Measurements from ENCODE around the gene PDCD1.
"Not testable (repeated sequence)": the region's sequence is repeated elsewhere in the genome, so short reads cannot be mapped to it uniquely, and the experiment has no call there.

Gene PDCD1

GRCh38 chr2:241803387-241804325, 55.0 kb downstream of the PDCD1 start:
- Histone ChIP-seq H3K4me3 (ENCODE audit: low read length, poor library complexity, severe bottlenecking) (no peak overlapping the region), H3K79me2 (ENCODE audit: insufficient read depth, low read length) (no peaks in the 10 kb centered on the region), H3K9me2 (replicated peaks; ENCODE audit: low read depth, low read length) (no peaks in the 10 kb centered on the region), H3K4me1 (ENCODE audit: insufficient read depth, low read length, poor library complexity, severe bottlenecking) (peaks cover 30% of the 10 kb centered on the region), H3F3A (ENCODE audit: low read depth) (no peaks in the 10 kb centered on the region), H3K4me2 (ENCODE audit: low read depth, low read length, poor library complexity, severe bottlenecking) (peak overlapping the region; percentile 88), H3K27me3 (ENCODE audit: insufficient read depth, low read length, poor library complexity, severe bottlenecking) (no peaks in the 10 kb centered on the region), H3K9ac (ENCODE audit: low read depth, low read length, poor library complexity, severe bottlenecking) (peak overlapping the region; percentile 74), H4K20me1 (ENCODE audit: insufficient read depth, low read length, poor library complexity, severe bottlenecking) (no peaks in the 10 kb centered on the region), H3K36me3 (ENCODE audit: insufficient read depth, low read length) (no peaks in the 10 kb centered on the region), H3K9me3 (ENCODE audit: insufficient read depth, low read depth, low read length) (no peaks in the 10 kb centered on the region), H2AFZ (ENCODE audit: low read length) (no peak overlapping the region)
- TF ChIP-seq EZH2phosphoT487 (IDR thresholded peaks at IDR 0.05; ENCODE audit: borderline replicate concordance) (no peak), CTCF (conservative IDR thresholded peaks at IDR 0.05; ENCODE audit: low read length) (no peak)

GRCh38 chr2:241802421-241803318, 56.0 kb downstream of the PDCD1 start:
- Histone ChIP-seq H3K4me1 (ENCODE audit: insufficient read depth, low read length, poor library complexity, severe bottlenecking) (peaks cover 27% of the 10 kb centered on the region), H2AFZ (ENCODE audit: low read length) (no peak overlapping the region), H3F3A (ENCODE audit: low read depth) (no peaks in the 10 kb centered on the region), H4K20me1 (ENCODE audit: insufficient read depth, low read length, poor library complexity, severe bottlenecking) (no peaks in the 10 kb centered on the region), H3K4me3 (ENCODE audit: low read length, poor library complexity, severe bottlenecking) (no peak overlapping the region), H3K27me3 (ENCODE audit: insufficient read depth, low read length, poor library complexity, severe bottlenecking) (no peaks in the 10 kb centered on the region), H3K9ac (ENCODE audit: low read depth, low read length, poor library complexity, severe bottlenecking) (no peak overlapping the region), H3K9me3 (ENCODE audit: insufficient read depth, low read depth, low read length) (no peaks in the 10 kb centered on the region), H3K9me2 (replicated peaks; ENCODE audit: low read depth, low read length) (no peaks in the 10 kb centered on the region), H3K79me2 (ENCODE audit: insufficient read depth, low read length) (no peaks in the 10 kb centered on the region), H3K36me3 (ENCODE audit: insufficient read depth, low read length) (no peaks in the 10 kb centered on the region), H3K4me2 (ENCODE audit: low read depth, low read length, poor library complexity, severe bottlenecking) (no peak overlapping the region)
- TF ChIP-seq CTCF (conservative IDR thresholded peaks at IDR 0.05; ENCODE audit: low read length) (no peak), EZH2phosphoT487 (IDR thresholded peaks at IDR 0.05; ENCODE audit: borderline replicate concordance) (no peak)

- no peaks in the 10 kb centered on the region for H3K36me3 ChIP-seq (ENCODE audit: insufficient read depth, low read length)
- H3K4me2 ChIP-seq (ENCODE audit: low read depth, low read length, poor library complexity, severe bottlenecking), result no peak overlapping the region
- H4K20me1 ChIP-seq (ENCODE audit: insufficient read depth, low read length, poor library complexity, severe bottlenecking), result no peaks in the 10 kb centered on the region
- H3K4me1 ChIP-seq (ENCODE audit: insufficient read depth, low read length, poor library complexity, severe bottlenecking), result peaks cover 27% of the 10 kb centered on the region
- H3K9me3 ChIP-seq (ENCODE audit: insufficient read depth, low read depth, low read length), result no peaks in the 10 kb centered on the region
- H2AFZ ChIP-seq (ENCODE audit: low read length), result no peak overlapping the region
- no peaks in the 10 kb centered on the region for H3K27me3 ChIP-seq (ENCODE audit: insufficient read depth, low read length, poor library complexity, severe bottlenecking)
- no peak overlapping the region for H3K4me3 ChIP-seq (ENCODE audit: low read length, poor library complexity, severe bottlenecking)
- H3F3A ChIP-seq (ENCODE audit: low read depth), result no peaks in the 10 kb centered on the region
- no peaks in the 10 kb centered on the region for H3K9me2 ChIP-seq (replicated peaks; ENCODE audit: low read depth, low read length)
- TF ChIP-seq CTCF (conservative IDR thresholded peaks at IDR 0.05; ENCODE audit: low read length) (no peak), EZH2phosphoT487 (IDR thresholded peaks at IDR 0.05; ENCODE audit: borderline replicate concordance) (no peak)
- no peaks in the 10 kb centered on the region for H3K79me2 ChIP-seq (ENCODE audit: insufficient read depth, low read length)
- H3K9ac ChIP-seq (ENCODE audit: low read depth, low read length, poor library complexity, severe bottlenecking), result no peak overlapping the region
These were observed 56.9 kb downstream of the PDCD1 start for GRCh38 chr2:241801611-241802420.

- not testable (repeated sequence) for H4K20me1 ChIP-seq (ENCODE audit: insufficient read depth, low read length, poor library complexity, severe bottlenecking); H2AFZ ChIP-seq (ENCODE audit: low read length); H3K79me2 ChIP-seq (ENCODE audit: insufficient read depth, low read length); H3K4me2 ChIP-seq (ENCODE audit: low read depth, low read length, poor library complexity, severe bottlenecking); H3K4me3 ChIP-seq (ENCODE audit: low read length, poor library complexity, severe bottlenecking); H3F3A ChIP-seq (ENCODE audit: low read depth); H3K36me3 ChIP-seq (ENCODE audit: insufficient read depth, low read length); H3K9ac ChIP-seq (ENCODE audit: low read depth, low read length, poor library complexity, severe bottlenecking); H3K9me2 ChIP-seq (replicated peaks; ENCODE audit: low read depth, low read length); H3K9me3 ChIP-seq (ENCODE audit: insufficient read depth, low read depth, low read length); H3K27me3 ChIP-seq (ENCODE audit: insufficient read depth, low read length, poor library complexity, severe bottlenecking)
- H3K4me1 ChIP-seq (ENCODE audit: insufficient read depth, low read length, poor library complexity, severe bottlenecking), result peaks cover 27% of the 10 kb centered on the region
These were observed 58.3 kb downstream of the PDCD1 start for GRCh38 chr2:241800198-241800903.

Measured in Loucy (cell line).